ENCODE data around the gene TOX2. TPM values are rescaled to one million over a fixed set of nuclear protein-coding genes. Genes with fewer than 3 reads are reported as not detected.

TOX2 gene
- total RNA-seq, 3 donors from 2014 or later (not counting 1 experiment from before 2014, with no cell fraction given) = 0.93 to 1.8 (median 1.2) TPM

DNA sequence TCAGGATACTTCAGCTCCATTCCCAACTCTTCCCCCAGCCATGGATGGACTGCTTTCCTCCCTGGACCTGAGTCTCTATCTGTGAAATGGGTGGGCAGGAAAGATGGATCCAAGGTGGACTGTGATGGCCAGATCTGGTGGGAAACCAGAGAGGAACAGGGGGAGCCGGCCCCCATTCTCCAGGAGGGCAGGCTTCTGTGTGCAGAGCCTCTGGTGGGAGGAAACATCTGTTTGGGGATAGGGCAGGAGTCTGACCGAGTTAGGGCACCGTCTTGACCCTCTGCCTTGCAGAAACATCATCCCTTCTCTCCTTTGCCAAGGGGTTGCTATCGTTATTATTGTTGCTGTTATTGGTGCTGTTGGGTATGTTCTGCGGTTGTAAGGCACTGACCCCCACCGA, 91.5 kb downstream of the TOX2 start:
- intact Hi-C loops (cut with micrococcal nuclease) = no loop called here
- WGBS (ENCODE audit: insufficient coverage) = 100% methylated on average over 3 of the region's 6 CpGs
- H3K4me1 Mint-ChIP-seq = peaks cover 9 to 10% of the 10 kb centered on the region in 2 donors

DNA sequence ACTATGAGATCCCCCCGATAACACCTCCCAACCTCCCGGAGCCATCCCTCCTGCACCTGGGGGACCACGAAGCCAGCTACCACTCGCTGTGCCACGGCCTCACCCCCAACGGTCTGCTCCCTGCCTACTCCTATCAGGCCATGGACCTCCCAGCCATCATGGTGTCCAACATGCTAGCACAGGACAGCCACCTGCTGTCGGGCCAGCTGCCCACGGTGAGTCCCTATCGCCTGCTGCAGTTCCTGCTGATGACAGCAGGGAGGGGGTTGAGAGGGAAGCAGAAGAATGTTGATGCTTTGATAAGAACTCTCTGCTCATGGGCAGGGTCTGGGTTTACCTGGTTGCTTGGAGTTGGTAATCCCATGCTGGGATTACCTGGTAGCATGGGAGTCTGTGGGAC, 91.9 kb downstream of the TOX2 start:
- no peaks in the 10 kb centered on the region for H3K9me3 ChIP-seq (ENCODE audit: control insufficient read depth, insufficient read depth, low read length)
- H3K36me3 Mint-ChIP-seq = no peaks in the 10 kb centered on the region
- H3K27me3 Mint-ChIP-seq (ENCODE audit: low read depth in 2 of 2) = peaks cover 50 to 75% of the 10 kb centered on the region in 2 donors
- H3K27ac Mint-ChIP-seq = no peak overlapping the region
- no peaks in the 10 kb centered on the region for H3K36me3 ChIP-seq (ENCODE audit: control insufficient read depth, insufficient read depth, low read length)
- H3K27ac ChIP-seq (ENCODE audit: low read length) = no peak overlapping the region
- DNase-seq (no peak), ATAC-seq (no peak)
- no peaks in the 10 kb centered on the region for H3K9me3 Mint-ChIP-seq
- no peak overlapping the region for H3K4me3 Mint-ChIP-seq
- peaks cover 13% of the 10 kb centered on the region for H3K4me1 ChIP-seq (ENCODE audit: control insufficient read depth, insufficient read depth, low read length)
- H3K4me3 ChIP-seq (ENCODE audit: low read length) = no peak overlapping the region
- peaks cover 19% of the 10 kb centered on the region for H3K27me3 ChIP-seq (ENCODE audit: control insufficient read depth, insufficient read depth, low read length)
- intact Hi-C loops (cut with micrococcal nuclease) = no loop called here
- H3K4me1 Mint-ChIP-seq = peaks cover 14% of the 10 kb centered on the region in 2 donors
- TF ChIP-seq, protein P1, sequence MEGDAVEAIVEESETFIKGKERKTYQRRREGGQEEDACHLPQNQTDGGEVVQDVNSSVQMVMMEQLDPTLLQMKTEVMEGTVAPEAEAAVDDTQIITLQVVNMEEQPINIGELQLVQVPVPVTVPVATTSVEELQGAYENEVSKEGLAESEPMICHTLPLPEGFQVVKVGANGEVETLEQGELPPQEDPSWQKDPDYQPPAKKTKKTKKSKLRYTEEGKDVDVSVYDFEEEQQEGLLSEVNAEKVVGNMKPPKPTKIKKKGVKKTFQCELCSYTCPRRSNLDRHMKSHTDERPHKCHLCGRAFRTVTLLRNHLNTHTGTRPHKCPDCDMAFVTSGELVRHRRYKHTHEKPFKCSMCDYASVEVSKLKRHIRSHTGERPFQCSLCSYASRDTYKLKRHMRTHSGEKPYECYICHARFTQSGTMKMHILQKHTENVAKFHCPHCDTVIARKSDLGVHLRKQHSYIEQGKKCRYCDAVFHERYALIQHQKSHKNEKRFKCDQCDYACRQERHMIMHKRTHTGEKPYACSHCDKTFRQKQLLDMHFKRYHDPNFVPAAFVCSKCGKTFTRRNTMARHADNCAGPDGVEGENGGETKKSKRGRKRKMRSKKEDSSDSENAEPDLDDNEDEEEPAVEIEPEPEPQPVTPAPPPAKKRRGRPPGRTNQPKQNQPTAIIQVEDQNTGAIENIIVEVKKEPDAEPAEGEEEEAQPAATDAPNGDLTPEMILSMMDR (IDR thresholded peaks at IDR 0.05) = no peak
- 92% methylated on average over 9 of the region's 9 CpGs for WGBS (ENCODE audit: insufficient coverage)

More for the DNA sequence above, 91.5 kb downstream of the TOX2 start:
- DNase-seq = no peak
- no peak for ATAC-seq
- Histone ChIP-seq H3K9me3 (ENCODE audit: control insufficient read depth, insufficient read depth, low read length) (no peaks in the 10 kb centered on the region), H3K4me3 (ENCODE audit: low read length) (no peak overlapping the region), H3K36me3 (ENCODE audit: control insufficient read depth, insufficient read depth, low read length) (no peaks in the 10 kb centered on the region), H3K4me1 (ENCODE audit: control insufficient read depth, insufficient read depth, low read length) (peaks cover 8% of the 10 kb centered on the region), H3K27ac (ENCODE audit: low read length) (no peak overlapping the region), H3K27me3 (ENCODE audit: control insufficient read depth, insufficient read depth, low read length) (peaks cover 19% of the 10 kb centered on the region)
- Mint-ChIP-seq H3K4me3 (no peak overlapping the region), H3K9me3 (no peaks in the 10 kb centered on the region), H3K27ac (no peak overlapping the region), H3K27me3 (ENCODE audit: low read depth in 2 of 2) (peaks cover 48 to 71% of the 10 kb centered on the region in 2 donors), H3K36me3 (no peaks in the 10 kb centered on the region)
- TF ChIP-seq, protein P1 (IDR thresholded peaks at IDR 0.05) = no peak

DNA sequence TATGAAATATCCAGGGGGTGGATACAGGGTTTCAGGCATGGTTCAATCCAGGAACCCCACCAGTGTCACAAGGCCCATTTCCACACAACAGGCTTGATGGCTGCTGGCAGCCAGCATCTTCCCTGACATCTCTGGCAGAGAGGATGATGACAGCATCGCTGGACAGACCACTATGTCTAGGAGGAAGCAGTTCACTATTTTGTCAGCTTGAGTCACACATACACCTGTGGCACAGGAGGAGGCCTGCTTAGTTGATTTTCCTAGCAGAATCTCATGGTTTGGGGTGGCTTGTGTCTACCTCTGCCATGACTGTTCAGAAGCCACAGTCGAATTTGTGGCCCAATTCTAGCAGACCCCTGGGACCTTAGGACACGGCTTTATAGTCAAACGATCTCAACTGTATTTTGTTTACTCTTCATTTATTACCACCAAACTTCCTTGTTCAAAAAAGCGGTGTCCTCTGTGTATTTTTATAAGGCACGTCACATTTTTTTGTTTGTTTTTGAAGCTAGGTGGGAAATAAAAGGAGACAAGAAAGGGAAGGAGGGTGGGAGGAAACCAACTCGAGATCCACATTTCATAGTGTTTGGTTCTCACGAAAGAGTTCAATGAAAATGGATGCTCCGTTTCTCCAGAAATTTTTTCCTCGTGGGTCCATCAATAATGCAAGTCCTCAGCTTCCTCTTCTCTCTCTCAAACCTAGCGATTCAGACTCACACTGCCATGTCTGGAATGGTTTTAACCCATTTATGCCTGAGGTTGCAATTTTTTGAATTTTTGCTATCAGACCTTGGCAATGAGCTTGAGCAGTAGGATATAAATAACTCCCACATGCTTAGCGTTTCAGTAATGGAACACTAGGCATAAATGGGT, 94.4 kb downstream of the TOX2 start:
- Mint-ChIP-seq H3K4me3 (no peak overlapping the region), H3K27me3 (ENCODE audit: low read depth in 2 of 2) (peaks cover 43 to 76% of the 10 kb centered on the region in 2 donors), H3K9me3 (no peaks in the 10 kb centered on the region), H3K36me3 (no peaks in the 10 kb centered on the region), H3K4me1 (peaks cover 19 to 22% of the 10 kb centered on the region in 2 donors), H3K27ac (no peak overlapping the region)
- ATAC-seq (no peak), DNase-seq (no peak)
- intact Hi-C loops (cut with micrococcal nuclease) = no loop called here
- no peak overlapping the region for H3K27ac ChIP-seq (ENCODE audit: low read length)
- no peak overlapping the region for H3K4me3 ChIP-seq (ENCODE audit: low read length)
- TF ChIP-seq, protein P1 (IDR thresholded peaks at IDR 0.05) = no peak
- H3K36me3 ChIP-seq (ENCODE audit: control insufficient read depth, insufficient read depth, low read length) = no peaks in the 10 kb centered on the region
- WGBS (ENCODE audit: insufficient coverage) = 73% methylated on average over 12 of the region's 12 CpGs
- no peaks in the 10 kb centered on the region for H3K9me3 ChIP-seq (ENCODE audit: control insufficient read depth, insufficient read depth, low read length)
- peaks cover 15% of the 10 kb centered on the region for H3K4me1 ChIP-seq (ENCODE audit: control insufficient read depth, insufficient read depth, low read length)
- H3K27me3 ChIP-seq (ENCODE audit: control insufficient read depth, insufficient read depth, low read length) = peaks cover 20% of the 10 kb centered on the region
